ENCODE results near the gene RPGR.

Gene RPGR

DNA sequence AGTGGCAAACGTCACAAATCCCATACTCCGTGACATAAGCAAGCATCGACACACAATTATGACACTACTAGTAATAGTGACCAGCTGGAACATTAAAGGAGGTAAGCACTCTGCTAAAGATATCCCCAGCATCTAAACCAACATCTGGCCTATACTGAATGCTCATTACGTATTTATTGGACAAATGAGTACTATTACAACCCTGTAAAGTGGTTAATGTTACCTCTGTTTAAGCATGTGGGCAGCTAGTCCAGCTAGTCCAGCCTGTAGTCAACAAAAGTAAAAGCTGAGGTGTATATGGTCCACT lies 419 bp upstream of the RPGR start:
- no peak for DNase-seq (ENCODE audit: low spot score)

DNA sequence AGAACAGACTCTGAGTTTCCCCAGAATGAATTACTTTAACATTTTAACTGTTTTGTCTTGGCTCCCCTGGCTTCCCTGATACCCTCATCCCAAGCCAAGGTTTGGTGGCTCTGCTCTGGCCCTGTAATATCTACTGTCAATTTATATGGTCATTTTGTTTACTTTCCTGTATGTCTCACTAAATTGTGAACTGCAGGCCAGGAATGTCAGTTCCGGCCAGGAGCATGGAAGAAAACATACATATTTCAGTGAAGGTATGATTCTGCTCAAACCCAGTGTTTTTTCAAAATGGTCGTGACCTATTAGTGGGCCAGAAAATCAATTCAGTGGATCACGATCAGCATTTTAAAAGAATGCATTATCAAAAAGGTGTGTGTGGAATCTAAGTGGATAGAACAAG lies 1.2 kb downstream of the RPGR start:
- no peak for DNase-seq (ENCODE audit: low spot score)

DNA sequence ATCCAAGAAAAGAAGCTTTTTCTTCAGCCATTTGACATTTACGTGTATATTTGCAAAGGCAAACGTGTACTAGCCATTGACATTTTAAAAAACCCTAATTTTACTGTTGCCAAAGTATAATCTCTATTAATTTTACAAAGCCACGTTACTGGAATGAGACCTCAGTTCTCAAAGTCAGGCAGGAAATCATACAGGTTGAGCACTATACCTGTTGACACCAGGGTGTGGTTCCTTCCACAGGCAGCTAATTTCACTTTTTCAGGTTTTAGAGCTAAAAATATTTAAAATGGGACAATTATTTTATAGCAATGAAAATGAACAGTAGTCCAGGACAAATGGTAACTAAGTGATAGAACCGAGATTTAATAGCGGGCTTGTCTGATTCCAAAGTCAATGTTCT lies 6.5 kb downstream of the RPGR start:
- DNase-seq (ENCODE audit: low spot score) = no peak

DNA sequence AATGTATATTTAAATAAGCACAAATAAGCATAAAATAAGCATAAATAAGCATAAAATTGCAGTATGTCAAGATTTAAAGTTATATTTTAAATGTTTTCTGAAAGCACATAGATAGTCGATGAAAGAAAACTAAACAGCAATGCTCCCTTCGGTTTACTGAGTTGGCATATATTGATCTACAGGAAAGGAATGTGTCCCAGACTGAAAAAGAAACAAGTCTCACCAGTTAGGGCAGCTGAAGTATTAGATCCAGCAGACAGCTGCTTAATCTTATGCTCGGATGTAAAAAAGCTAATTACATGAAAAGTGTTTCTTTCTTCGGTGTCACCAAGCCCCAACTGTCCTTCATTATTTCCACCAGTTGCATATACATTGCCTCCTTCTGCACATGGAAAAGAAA lies 8.7 kb downstream of the RPGR start:
- no peak for DNase-seq (ENCODE audit: low spot score)

DNA sequence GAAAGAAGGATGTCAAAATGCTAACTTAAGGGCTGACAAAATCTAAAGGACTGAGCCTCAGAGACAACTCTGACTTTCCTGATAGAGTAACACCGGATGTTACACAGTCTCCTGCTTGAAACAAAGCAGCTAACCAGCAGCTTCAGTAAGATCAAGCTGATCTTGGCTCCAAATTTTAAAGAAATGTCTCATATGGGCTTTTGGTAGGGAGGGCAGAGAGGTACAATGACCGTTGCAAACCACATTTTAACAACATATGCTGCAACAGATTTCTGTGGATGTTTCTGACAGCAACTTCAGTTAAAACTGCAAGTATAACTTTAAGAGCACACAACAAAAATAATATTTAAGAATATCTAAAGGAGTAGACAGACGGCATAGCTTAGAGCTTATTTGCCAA lies 9.1 kb downstream of the RPGR start:
- DNase-seq (ENCODE audit: low spot score) = no peak

DNA sequence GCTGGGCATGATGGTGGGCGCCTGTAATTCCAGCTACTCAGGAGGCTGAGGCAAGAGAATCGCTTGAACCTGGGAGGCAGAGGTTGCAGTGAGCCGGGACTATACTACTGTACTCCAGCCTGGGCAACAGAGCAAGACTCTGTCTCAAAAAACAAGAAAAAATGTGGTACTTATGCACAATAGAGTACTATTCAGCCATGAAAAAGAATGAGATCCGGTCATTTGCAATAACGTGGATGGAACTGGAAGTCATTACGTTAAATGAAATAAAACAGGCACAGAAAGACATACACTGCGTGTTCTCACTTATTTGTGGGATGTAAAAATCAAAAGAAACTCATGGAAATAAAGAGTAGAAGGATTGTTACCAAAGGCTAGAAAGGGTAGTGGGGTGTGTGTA lies 12.1 kb downstream of the RPGR start:
- DNase-seq (ENCODE audit: low spot score) = no peak

DNA sequence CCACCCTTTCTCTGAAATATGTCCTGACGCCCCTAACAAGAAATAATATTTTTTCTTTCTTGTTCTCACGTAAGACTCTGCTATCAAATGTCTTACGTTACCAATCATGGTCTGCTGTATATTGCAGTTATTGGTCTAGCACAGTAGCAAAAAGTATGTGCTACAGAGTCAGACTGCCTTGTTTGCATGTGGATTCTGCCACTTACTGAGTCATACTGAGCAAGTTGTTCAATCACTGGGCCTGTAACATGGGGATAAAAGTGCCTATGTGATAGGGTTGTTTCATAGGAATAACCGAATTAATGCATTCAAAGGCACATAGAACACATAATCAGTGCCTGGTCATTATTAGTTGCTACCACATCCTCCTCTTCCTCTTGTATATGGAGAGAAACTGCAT lies 14.1 kb downstream of the RPGR start:
- no peak for DNase-seq (ENCODE audit: low spot score)

DNA sequence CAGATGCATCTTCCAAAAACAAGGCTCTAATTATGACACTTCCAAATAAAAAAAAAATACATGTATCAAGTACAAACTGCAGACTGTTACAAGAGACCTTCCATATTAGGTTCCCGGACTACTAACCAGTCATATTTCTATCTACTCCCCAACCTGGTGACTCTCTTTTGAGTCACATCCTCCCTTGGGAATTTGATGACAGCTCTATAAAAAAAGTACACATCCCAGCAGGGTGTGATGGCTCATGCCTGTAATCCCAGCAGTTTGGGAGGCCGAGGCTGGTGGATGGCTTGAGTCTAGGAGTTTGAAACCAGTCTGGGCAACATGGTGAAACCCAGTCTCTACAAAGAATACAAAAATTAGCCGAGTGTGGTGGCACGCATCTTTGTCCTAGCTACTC lies 14.9 kb downstream of the RPGR start:
- no peak for DNase-seq (ENCODE audit: low spot score)

DNA sequence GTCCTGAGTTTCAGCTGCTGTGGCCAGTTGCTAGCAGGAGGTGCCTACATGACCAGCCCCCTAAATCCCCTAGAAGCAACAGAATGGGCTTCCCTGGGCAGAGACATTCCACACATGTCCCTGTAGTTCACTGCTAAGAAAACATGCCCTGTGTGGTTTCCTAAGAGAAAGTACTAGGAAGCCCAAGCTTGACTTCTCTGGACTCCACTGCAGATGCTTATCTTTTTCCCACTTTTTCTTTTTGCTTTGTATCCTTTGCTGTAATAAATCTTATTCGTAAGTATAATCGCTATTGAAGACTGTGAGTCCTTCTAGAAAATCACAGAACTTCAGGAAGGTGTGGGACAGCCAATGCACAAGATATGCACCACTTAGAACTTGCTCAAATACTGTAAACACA lies 15.6 kb downstream of the RPGR start:
- no peak for DNase-seq (ENCODE audit: low spot score)

DNA sequence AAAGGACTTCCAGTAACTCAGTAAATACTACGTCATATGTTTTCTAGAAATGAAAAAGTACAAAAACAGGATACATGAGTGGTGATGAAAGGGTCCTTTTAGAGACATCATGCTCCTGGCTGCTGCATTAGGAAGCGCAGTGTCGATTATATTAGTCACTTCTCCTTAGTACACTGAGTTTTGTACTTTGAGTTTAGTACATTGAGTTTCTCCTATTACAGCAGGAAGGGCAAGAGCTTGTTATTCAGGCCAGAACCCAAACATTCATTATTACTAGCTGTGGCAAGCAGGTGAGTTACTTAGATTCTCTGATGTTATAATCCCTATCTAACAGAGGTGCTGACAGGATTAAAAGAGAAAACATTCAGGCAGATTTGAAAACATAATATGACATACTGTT lies 21.3 kb downstream of the RPGR start:
- DNase-seq (ENCODE audit: low spot score) = no peak

DNA sequence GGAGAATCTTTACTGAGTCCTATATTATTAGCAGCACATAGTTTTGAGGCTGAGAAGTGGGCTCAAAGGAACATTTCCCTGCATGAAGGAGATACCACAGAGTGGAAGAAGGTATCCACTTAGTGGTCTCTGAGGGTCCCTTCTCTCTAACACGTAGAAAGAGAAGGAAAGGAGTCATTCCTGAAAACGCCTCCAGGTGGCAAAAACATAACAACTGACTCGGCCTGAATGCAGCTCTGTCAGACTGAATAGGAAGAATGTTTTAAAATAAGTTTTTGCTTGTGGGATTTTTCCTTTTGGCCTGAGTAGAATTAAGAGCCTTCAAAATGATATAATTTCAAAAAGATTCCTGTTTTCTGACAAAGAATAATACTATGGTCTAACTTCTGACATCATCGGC lies 23.3 kb downstream of the RPGR start:
- no peak for DNase-seq (ENCODE audit: low spot score)

DNA sequence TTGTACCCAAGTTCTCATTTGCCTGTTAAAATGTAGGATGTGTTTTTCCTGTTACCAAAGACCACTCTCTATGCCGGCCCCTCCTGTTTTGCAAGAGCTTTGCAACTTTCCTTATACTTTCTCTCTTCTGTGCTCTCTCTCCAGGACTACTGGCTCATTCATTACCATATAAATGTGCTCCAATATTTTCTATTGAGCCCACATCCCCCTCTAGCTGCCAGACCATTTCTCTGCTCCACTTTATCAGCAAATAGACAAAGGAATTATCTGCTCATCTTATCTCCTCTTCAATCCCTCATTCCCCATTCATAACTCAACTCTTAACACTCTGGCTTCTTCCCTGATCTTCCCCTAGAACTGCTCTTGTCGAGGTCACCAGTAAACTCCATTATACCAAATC lies 33.6 kb downstream of the RPGR start:
- DNase-seq (ENCODE audit: low spot score) = no peak

DNA sequence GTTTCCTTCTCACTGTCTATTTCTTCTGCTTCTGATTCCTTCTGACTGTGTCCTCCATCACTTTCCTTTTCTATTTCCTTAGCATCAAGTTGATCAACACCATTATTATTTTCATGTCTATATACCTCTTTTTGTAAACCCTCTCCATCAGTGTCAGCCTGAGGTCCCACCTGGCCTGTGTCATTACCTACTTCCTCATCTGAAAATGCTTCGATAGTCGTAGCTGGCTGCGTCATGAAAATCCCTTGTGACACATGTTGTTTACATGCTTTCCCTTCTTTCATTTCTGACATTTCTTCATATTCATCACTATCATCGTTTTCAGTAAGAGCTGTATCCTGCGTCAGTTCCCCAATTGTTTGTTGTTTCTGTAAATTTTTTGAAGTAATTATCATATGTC lies 39.6 kb downstream of the RPGR start:
- no peak for DNase-seq (ENCODE audit: low spot score)

DNA sequence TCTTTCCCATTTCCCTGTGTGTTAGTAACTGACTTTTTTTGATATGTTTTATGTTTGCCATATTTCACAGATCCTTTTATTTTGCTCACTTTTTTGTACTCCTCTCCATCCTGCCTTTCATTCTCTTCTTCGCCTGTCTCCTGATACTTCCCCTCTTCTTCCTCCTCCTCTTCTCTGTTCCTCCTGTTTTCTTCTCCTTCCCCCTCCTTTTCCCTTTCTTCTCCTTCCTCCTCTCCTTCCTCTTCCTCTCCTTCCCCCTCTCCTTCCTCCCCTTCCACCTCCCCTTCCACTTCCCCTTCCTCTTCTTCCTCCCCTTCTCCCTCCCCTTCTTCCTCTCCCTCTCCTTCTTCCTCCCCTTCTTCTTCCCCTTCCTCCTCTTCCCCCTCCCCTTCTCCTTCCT lies 41.7 kb downstream of the RPGR start:
- DNase-seq (ENCODE audit: low spot score) = no peak

DNA sequence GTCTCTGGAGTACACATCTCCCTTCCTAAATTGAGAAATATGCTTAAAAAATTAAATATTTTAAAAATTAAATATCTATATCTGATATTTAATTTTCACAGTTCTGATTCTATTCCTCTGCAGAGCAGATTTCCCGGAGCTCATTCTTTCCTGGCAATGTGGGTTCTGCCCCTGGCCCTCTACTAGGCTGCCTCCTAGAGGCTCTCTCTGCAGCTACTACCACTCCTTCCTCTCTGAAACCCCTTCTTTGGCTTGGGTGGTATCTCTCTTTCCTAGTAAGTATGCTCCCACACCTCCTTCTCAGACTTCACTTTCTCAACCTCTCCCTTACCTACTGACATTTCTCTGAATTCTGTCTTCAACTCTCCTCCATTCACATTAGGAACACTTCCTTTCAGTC lies 45.3 kb downstream of the RPGR start:
- DNase-seq (ENCODE audit: low spot score) = no peak

DNA sequence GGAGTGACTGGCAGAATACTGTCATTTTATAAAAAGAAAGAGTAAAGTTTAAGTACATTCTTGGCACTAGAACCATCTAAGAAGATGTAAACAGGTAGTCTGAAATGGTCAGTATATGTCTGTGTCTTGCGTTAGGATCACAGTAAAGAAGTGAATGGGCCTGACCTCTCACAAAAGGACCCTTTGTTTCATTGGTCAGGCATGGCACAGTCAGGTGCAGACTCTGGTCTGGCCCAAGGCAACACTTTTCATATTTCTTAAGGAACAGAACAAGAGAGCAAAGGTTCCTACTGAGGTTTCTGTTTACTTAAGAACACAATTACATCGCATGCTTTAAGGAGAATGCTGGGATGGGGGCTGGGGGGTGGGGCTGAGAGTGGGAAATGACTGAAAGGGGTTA lies 48.1 kb downstream of the RPGR start:
- no peak for DNase-seq (ENCODE audit: low spot score)

DNA sequence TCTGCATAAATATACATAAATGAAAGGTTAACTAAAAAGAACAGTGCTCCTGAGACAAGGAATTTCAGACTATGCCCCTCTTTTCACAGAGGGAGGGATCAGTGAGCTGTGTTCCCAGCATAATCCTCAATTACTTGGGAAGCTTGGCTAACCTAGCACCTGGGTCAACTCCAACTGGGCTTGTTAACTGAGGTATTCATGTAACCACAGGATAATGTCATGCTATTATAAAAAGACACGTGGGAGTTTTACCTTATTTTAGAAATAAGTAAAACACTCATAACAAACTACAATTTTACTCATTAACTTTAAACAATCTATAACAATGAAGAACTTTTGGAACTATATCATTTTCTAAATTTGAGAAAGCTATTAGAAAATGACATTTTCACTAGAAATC lies 48.6 kb downstream of the RPGR start:
- DNase-seq (ENCODE audit: low spot score) = no peak

DNA sequence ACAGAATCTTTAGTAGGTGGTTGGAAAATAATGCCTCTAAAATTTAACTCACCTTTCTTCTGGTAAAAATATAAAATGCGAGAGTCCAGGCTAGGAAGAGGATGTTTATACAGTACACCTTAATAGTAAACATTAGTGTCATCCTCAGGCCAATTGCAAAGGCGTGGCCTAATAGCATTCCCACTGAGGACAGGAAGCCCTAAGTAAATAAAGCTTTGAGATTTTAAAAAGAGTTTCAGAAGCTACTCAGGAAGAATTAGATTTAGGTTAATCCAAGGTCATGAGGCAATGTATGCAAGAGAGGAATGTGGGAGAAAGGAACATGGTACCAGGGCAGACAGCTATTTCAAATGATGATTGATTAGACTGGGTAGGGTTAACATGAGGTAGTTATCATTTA lies 49.5 kb downstream of the RPGR start:
- no peak for DNase-seq (ENCODE audit: low spot score)

DNA sequence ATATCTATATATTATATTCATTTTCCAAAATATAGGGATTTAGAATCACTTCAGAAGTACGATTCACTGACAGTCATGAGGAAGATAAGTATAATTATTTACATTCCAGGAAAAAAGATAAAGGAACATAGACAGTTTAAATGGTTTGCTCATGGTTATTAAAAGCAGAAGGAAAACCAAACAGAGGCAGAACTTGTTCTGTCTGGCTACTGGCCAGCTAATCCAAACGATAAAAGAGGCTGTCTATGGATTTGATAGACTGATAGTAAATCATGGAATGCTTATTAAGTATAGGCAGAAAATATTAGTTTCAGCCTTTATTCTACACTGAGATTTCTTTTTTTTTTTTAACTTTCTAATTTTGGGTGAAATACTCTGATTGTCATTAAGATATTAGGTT lies 50.2 kb downstream of the RPGR start:
- DNase-seq (ENCODE audit: low spot score) = no peak

DNA sequence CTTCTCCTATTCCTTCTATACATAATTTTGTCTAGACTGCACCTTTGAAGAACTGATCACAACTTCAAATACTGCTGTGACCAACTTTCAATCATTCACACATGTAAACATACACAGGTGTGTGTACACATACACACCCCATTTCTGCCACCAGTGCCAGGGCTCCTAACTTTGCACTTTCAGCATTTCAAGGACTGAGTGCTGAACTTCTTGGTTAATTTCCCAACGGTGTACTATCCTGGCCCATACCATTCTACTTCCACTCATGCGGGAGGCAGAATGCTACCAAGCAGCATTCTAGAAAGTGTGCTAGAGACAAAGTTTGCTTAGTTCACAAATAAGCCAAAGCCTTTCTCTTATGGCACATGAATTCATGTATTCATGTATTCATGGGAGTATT lies 51.2 kb downstream of the RPGR start:
- DNase-seq (ENCODE audit: low spot score) = no peak

DNA sequence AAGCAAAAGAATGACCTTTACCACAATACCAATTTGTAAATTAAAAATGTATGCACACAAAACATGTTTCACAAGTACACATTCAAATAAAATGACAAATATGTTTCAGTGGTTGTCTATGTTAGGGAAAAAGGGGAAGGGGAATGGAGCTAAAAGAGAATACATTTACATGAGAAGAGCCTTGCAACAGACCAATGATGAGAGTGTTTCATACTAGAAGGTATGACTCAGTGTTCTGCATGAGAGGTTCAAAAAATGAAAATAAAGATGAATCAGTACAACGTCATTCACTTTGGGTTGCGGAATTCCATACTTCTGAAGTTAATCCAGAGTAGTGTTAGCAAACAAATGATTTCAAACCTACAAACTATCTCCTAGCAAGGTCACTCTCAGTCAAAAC lies 51.7 kb downstream of the RPGR start:
- no peak for DNase-seq (ENCODE audit: low spot score)

DNA sequence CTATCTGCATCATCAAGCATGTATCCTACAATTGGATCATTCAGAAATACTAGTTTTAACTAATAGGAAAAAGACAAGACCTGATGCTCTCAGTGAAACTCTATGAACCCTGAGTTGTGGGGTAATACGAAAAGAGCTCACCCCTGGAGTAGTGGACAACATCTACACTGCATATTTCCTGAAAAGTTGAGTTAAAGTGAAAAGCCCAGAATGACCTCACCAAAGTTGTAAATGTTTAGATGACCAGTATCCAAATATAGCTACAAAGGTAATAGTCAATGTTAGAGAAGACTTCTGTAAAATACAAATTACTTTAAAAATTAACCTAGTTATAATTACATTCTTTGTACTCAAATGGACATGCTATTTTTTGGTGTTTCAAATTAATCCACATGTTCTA lies 53.9 kb downstream of the RPGR start:
- DNase-seq (ENCODE audit: low spot score) = no peak

DNA sequence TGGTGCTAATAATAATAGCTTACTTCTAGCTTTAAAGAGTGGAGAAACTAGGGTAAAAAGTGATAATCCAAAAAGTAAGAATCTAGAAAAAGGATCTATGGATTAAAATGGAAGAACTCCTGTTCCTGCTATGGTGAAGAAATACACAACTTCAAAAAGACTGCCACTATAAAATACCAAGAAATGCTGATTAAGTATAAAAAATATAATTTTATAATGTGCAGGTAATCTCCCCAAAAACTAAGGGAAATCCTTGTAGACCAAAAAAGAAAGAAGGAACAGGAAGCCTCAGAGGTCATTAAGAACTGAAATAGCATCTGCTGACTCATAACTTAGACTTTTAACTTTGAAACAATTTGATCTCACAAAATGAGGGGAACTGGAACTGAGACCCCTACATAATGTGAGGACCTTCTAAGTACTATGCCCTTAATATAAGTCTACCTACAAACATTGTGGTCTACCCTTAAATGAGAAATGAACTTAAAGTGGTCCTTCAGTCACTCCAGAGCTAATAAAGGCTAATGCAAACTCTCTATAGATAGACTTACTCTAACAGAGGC lies 56.1 kb downstream of the RPGR start:
- DNase-seq (ENCODE audit: low spot score) = no peak

DNA sequence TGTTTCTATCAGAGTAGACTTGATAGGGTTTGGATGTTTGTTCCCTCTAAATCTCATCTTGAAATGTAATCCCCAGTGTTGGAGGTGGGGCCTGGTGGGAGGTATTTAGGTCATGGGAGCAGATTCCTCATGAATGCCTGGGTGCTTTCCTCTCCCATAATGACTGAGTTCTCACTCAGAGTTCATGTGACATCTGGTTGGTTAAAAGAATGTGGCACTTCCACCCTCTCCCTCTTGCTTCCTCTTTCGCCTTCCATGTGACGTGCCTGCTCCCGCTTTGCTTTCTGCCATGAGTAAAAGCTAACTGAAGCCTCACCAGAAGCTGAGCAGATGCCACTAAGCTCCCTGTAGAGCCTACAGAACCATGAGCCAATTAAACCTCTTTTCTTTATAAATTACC lies 59.3 kb downstream of the RPGR start:
- DNase-seq (ENCODE audit: low spot score) = no peak

Data from CD4-positive, alpha-beta T cell treated with Interleukin-2 at 100 ng/mL for 4 hours (primary cell).